GM21737 (cell line): ENCODE data around the gene ASCC3.

Experiments
- ATAC-seq: cut with Tn5 transposase; IDR thresholded peaks from one replicate; pipeline ENCODE4 v1.9.1; 2021; ENCODE audit warnings: mild to moderate bottlenecking, moderate library complexity; ENCODE audit not compliant: unreplicated experiment

ASCC3 gene, protein sequence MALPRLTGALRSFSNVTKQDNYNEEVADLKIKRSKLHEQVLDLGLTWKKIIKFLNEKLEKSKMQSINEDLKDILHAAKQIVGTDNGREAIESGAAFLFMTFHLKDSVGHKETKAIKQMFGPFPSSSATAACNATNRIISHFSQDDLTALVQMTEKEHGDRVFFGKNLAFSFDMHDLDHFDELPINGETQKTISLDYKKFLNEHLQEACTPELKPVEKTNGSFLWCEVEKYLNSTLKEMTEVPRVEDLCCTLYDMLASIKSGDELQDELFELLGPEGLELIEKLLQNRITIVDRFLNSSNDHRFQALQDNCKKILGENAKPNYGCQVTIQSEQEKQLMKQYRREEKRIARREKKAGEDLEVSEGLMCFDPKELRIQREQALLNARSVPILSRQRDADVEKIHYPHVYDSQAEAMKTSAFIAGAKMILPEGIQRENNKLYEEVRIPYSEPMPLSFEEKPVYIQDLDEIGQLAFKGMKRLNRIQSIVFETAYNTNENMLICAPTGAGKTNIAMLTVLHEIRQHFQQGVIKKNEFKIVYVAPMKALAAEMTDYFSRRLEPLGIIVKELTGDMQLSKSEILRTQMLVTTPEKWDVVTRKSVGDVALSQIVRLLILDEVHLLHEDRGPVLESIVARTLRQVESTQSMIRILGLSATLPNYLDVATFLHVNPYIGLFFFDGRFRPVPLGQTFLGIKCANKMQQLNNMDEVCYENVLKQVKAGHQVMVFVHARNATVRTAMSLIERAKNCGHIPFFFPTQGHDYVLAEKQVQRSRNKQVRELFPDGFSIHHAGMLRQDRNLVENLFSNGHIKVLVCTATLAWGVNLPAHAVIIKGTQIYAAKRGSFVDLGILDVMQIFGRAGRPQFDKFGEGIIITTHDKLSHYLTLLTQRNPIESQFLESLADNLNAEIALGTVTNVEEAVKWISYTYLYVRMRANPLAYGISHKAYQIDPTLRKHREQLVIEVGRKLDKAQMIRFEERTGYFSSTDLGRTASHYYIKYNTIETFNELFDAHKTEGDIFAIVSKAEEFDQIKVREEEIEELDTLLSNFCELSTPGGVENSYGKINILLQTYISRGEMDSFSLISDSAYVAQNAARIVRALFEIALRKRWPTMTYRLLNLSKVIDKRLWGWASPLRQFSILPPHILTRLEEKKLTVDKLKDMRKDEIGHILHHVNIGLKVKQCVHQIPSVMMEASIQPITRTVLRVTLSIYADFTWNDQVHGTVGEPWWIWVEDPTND (N-terminal part only)

GRCh38 chr6:100880853-100881706, at the start of gene ASCC3:
Gene ASCC3, minus strand, starts transcription at chr6:100881329. Its CDS starts 13,332 bp downstream, at chr6:100867997.
- ATAC-seq = peak; percentile 99

DNA sequence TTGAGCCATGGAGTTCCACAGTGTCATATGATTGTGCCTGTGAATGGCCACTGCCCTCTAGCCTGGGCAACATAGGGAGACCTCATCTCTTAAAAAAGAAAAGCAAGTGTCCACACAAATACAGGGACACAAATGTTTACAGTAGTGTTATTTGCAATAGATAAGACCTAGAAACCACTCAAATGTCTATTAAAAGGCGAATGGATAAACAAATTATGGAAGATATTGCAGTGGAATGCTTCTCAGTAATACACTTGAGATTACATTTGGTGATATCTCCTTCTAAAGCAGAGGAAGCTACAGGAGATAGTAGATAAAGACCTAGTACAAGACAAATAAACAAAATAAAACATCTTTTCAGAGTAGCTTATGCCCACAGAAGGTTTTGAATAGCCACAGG, 44.6 kb upstream of the ASCC3 start:
- ATAC-seq = no peak

GRCh38 chr6:100924534-100925227, 43.6 kb upstream of the ASCC3 start:
- ATAC-seq = no peak

DNA sequence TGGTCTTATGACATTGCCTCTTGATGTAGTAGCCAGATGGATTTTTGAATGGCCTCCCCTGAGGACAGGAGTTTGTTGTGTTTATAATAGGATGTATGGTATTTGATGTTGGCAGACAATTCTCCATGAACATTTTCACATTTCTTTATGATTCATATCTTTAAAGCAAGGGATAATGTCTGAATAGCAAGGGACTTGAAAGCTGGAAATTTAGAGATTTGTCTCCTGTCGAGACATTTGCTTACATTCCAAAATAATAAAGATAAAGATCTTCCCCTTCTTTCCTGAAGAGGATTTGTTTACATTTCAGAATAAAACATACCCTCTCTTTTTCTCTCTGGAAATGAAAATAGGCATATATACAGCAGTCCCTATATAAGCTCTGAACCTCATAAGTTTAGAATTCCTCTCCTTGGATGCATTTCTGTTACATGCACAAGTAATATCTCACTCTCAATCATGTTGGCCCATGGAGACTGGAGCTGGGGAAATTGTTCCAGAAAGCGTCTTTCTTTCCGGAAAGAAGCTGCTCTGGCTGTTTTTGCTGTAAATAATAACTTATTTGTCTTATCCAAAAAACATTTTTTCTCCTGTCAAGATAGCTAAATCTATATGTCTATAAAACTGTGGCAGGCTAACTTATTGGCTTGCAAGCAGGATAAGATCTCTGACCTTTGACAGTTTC, 42.5 kb upstream of the ASCC3 start:
- no peak for ATAC-seq

- ATAC-seq = no peak
These were observed 39.0 kb upstream of the ASCC3 start for GRCh38 chr6:100920028-100920605.

- ATAC-seq = no peak
These were observed 37.0 kb upstream of the ASCC3 start for GRCh38 chr6:100918152-100918551.

DNA sequence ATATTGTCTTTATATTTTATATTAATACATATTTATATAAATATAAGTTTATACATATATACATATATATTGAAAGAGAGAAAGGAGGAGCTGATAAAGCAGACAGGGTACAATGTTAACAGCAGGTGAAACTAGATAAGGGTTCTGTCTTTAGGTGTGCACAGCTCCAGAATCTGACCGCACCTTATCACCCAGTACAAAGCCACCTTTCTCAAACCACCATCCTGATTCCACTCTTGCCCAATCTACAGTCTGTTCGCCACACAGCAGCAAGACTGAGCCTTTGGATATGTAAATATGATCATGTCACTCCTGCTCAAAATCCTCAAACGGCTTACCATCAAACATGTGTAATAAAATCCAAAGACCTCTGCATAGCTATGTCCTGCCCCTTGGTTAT, 34.7 kb upstream of the ASCC3 start:
- no peak for ATAC-seq

DNA sequence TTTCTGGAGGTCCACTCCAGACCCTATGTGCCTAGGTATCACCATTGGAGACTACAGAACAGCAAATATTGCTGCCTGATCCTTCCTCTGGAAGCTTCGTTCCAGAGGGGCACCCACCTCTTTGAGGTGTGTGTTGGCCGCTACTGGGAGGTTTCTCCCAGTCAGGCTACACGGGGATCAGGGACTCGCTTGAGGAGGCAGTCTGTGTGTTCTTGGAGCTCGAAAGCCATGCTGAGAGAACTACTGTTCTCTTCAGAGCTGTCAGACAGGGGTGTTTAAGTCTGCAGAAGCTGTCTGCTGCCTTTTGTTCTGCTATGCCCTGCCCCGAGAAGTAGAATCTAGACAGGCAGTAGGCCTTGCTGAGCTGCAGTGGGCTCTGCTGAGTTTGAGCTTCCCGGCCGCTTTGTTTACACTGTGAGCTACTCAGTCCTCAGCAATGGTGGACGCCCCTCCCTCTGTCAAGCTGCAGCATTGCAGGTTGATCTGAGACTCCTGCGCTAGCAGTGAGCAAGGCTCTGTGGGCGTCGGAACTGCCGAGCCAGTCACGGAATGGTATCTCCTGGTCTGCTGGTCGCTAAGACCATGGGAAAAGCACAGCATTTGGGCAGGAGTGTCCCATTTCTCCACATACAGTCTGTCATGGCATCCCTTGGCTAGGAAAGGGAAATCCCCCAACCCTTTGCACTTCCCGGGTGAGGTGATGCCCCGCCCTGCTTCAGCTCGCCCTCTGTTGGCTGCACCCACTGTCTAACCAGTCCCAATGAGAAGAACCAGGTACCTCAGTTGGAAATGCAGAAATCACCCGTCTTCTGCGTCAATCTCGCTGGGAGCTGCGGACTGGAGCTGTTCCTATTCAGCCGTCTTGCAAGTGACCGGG, 32.5 kb upstream of the ASCC3 start:
- no peak for ATAC-seq

DNA sequence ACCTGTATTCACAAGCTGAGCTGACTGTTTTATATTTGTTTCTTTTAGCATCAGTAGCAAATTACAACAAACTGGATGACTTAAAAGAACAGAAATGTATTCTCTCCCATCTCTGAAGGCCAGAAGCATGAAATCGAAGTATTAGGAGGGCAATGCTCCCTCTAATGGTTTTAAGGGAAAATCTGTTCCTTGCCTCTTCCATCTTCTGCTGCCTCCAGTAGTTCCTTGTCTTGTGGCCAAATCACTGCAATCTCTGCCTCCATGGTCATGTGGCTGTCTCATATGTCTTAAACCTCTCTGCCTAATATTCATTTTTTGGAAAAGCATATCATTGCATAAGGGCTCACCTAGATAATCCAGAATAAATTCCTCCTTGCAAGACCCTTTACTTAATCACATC, 25.2 kb upstream of the ASCC3 start:
- ATAC-seq = no peak

GRCh38 chr6:100905067-100905466, 23.9 kb upstream of the ASCC3 start:
- ATAC-seq = no peak

- no peak for ATAC-seq
These were observed 23.2 kb upstream of the ASCC3 start for GRCh38 chr6:100904316-100904715.

DNA sequence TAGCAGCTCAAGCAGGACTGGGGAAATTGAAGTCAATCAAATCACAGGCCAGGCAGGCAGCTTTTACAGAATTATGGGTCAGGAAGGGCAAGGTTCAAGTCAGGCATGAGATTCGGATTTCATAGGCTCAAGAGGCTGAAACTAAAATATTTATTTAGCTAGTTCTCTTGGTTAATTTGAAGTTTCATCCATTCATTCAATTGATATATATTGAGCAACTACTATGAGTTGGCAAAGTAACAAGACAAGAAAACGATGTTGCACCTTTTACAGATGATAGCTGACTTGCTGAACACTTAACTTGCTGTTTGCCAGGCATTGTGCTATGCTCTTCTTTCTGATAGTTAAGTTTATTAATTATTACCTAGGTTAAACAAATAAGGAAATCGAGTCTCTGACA, 20.5 kb upstream of the ASCC3 start:
- ATAC-seq = no peak

GRCh38 chr6:100899202-100899601, 18.1 kb upstream of the ASCC3 start:
- no peak for ATAC-seq

GRCh38 chr6:100897671-100898070, 16.5 kb upstream of the ASCC3 start:
- no peak for ATAC-seq

- no peak for ATAC-seq
These were observed 12.6 kb upstream of the ASCC3 start for GRCh38 chr6:100893743-100894142.

- no peak for ATAC-seq
These were observed 11.6 kb upstream of the ASCC3 start for GRCh38 chr6:100892693-100893092.

GRCh38 chr6:100892116-100892515, 11.0 kb upstream of the ASCC3 start:
- no peak for ATAC-seq

DNA sequence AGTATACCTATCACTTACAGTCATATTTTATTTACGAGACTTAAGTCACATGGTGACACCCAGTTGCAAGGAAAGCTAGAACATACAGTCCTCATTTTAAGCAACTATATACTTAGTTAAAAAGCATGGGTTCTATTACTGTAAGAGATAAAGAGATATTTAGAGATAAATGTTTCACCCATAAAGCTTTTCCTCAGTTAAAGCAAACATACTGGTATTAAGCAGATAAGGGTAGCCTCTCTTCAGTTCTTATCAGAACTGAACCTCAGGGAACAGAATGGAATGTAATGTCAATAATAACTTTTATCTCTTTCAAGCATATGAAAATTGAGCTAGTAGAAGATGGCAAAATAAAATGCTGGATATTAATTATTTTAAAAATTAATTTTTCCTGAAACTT, 9.9 kb upstream of the ASCC3 start:
- ATAC-seq = no peak
